Right renal pelvis (tissue), 4 donors: ENCODE data around the gene COA3. TPM values are rescaled to one million over a fixed set of nuclear protein-coding genes. Genes with fewer than 3 reads are reported as not detected.

ENCODE experiments used
- DNase-seq, 4 donors: peaks; one replicate each; pipeline ENCODE4 v3.0.0-alpha.2; 2013; ENCODE audit warnings: low read depth in 4 of 4, low spot score in 3 of 4, missing footprints in 1 of 4
- polyA plus RNA-seq, 4 donors: library from polyadenylated mRNA; unstranded; fragments of 120-200 nt; gene quantifications; one replicate each; pipeline ENCODE4 v1.2.1, GENCODE V29; 2013; ENCODE audit not compliant: insufficient read length in 4 of 4

COA3 gene
- polyA plus RNA-seq, 4 donors = 166 to 178 (median 172) TPM

GRCh38 chr17:42760652-42761581 is 37.6 kb downstream of the COA3 start, which contains the start of gene RAMP2:
RAMP2 (plus strand) TSS chr17:42761227; CDS start chr17:42761262, 35 bp downstream.
- no peak for DNase-seq

GRCh38 chr17:42759982-42760651 is 38.4 kb downstream of the COA3 start:
- DNase-seq = no peak

- no peak for DNase-seq
Observed at GRCh38 chr17:42754782-42755181, 43.7 kb downstream of the COA3 start.

- DNase-seq = no peak
Observed at GRCh38 chr17:42751628-42752027, 46.9 kb downstream of the COA3 start.

GRCh38 chr17:42750739-42751344 is 47.7 kb downstream of the COA3 start:
- DNase-seq = no peak

GRCh38 chr17:42748908-42749798 is 49.4 kb downstream of the COA3 start:
- DNase-seq = no peak

GRCh38 chr17:42748202-42748907 is 50.1 kb downstream of the COA3 start:
- no peak for DNase-seq

Other genes with a start within 250 kb of the COA3 start
- 1 to 10 TPM; 3.0 to 4.8 (median 3.4) TPM for gene HSD17B1, start 245.8 kb downstream of the COA3 start, polyA plus RNA-seq
- gene COASY, start 236.6 kb downstream of the COA3 start, polyA plus RNA-seq = 10 to 100 TPM; 55.6 to 60.9 (median 57.1) TPM
- 10 to 100 TPM; 33.9 to 37.7 (median 34.6) TPM for gene MLX, start 231.6 kb downstream of the COA3 start, polyA plus RNA-seq
- 10 to 100 TPM; 16.7 to 17.9 (median 16.9) TPM for gene PSMC3IP, start 221.0 kb downstream of the COA3 start, polyA plus RNA-seq
- 10 to 100 TPM; 42.5 to 46.6 (median 44.4) TPM for gene RETREG3, start 189.3 kb downstream of the COA3 start, polyA plus RNA-seq
- 10 to 100 TPM; 55.8 to 66.1 (median 59.4) TPM for gene TUBG1, start 189.0 kb downstream of the COA3 start, polyA plus RNA-seq
- gene TUBG2, start 139.4 kb downstream of the COA3 start, polyA plus RNA-seq = 10 to 100 TPM; 21.6 to 28.1 (median 25.9) TPM
- 10 to 100 TPM; 13.5 to 19.4 (median 15.1) TPM for gene PLEKHH3, start 121.7 kb downstream of the COA3 start, polyA plus RNA-seq
- gene CCR10, start 116.9 kb downstream of the COA3 start, polyA plus RNA-seq = 1 to 10 TPM; 1.1 to 2.2 (median 1.3) TPM
- gene CNTNAP1, start 116.2 kb downstream of the COA3 start, polyA plus RNA-seq = 10 to 100 TPM in 1 of 4 donors, 1 to 10 TPM in 3; 8.4 to 10.1 (median 8.5) TPM
- gene EZH1, start 53.7 kb downstream of the COA3 start, polyA plus RNA-seq = 10 to 100 TPM; 37.0 to 50.2 (median 45.4) TPM
- gene RAMP2, start 37.5 kb downstream of the COA3 start, polyA plus RNA-seq = 100 to 1,000 TPM; 104 to 113 (median 110) TPM
- 10 to 100 TPM; 85.0 to 90.7 (median 88.9) TPM for gene VPS25, start 25.3 kb downstream of the COA3 start, polyA plus RNA-seq
- gene WNK4, start 18.1 kb downstream of the COA3 start, polyA plus RNA-seq = 10 to 100 TPM; 11.3 to 14.7 (median 12.2) TPM
- gene CNTD1, start 157 bp upstream of the COA3 start, polyA plus RNA-seq = 1 to 10 TPM; 1.7 to 3.1 (median 2.0) TPM
- gene BECN1, start 25.6 kb upstream of the COA3 start, polyA plus RNA-seq = 10 to 100 TPM; 64.8 to 78.0 (median 69.2) TPM
- gene PSME3, start 34.7 kb upstream of the COA3 start, polyA plus RNA-seq = 100 to 1,000 TPM; 107 to 121 (median 119) TPM
- gene AOC2, start 45.9 kb upstream of the COA3 start, polyA plus RNA-seq = 1 to 10 TPM in 3 of 4 donors, under 1 TPM in 1; 0.83 to 1.2 (median 1.2) TPM
- 1 to 10 TPM; 5.3 to 7.5 (median 6.5) TPM for gene AOC3, start 52.5 kb upstream of the COA3 start, polyA plus RNA-seq
- gene G6PC1, start 102.1 kb upstream of the COA3 start, polyA plus RNA-seq = 1 to 10 TPM; 4.2 to 7.6 (median 4.9) TPM
- 10 to 100 TPM; 47.6 to 56.2 (median 52.2) TPM for gene AARSD1, start 165.8 kb upstream of the COA3 start, polyA plus RNA-seq
- gene PTGES3L, start 181.4 kb upstream of the COA3 start, polyA plus RNA-seq = 1 to 10 TPM; 2.1 to 2.4 (median 2.2) TPM
- 10 to 100 TPM; 15.4 to 17.0 (median 15.8) TPM for gene RUNDC1, start 181.9 kb upstream of the COA3 start, polyA plus RNA-seq
- 1,000 to 10,000 TPM; 1,352 to 1,628 (median 1,460) TPM for gene RPL27, start 199.7 kb upstream of the COA3 start, polyA plus RNA-seq
- 10 to 100 TPM in 3 of 4 donors, 1 to 10 TPM in 1; 7.8 to 13.5 (median 10.6) TPM for gene IFI35, start 208.1 kb upstream of the COA3 start, polyA plus RNA-seq
- 100 to 1,000 TPM; 112 to 143 (median 120) TPM for gene VAT1, start 223.7 kb upstream of the COA3 start, polyA plus RNA-seq
- 1 to 10 TPM; 2.9 to 3.8 (median 3.6) TPM for gene RND2, start 226.5 kb upstream of the COA3 start, polyA plus RNA-seq